Tibial nerve (tissue), 4 donors: ENCODE results near the gene VPS4B. TPM values are rescaled to one million over a fixed set of nuclear protein-coding genes. Genes with fewer than 3 reads are reported as not detected.

ENCODE experiments used
- DNase-seq, 2 donors: peaks; one replicate each; pipeline ENCODE4 v3.0.0-alpha.2; 2019; ENCODE audit warnings: low spot score in 2 of 2
- H3K27ac ChIP-seq, 4 donors: fragments of 200-600 bp; sonication (generic) in 3 of 4; one replicate each; pipeline ENCODE4 v1.5.1; 2017 to 2019; ENCODE audit warnings: mild to moderate bottlenecking in 1 of 4
- H3K27me3 ChIP-seq, 2 donors: fragments of 200-600 bp; sonication (generic) in 1 of 2; one replicate each; pipeline versions ENCODE4 v1.5.1 to v1.6.0; 2017 to 2019
- H3K36me3 ChIP-seq, 3 donors: fragments of 200-600 bp; sonication (generic); one replicate each; pipeline ENCODE4 v1.5.1; 2018 to 2019
- H3K4me1 ChIP-seq, 4 donors: fragments of 200-600 bp; sonication (generic) in 3 of 4; one replicate each; pipeline ENCODE4 v1.5.1; 2017 to 2019
- H3K4me3 ChIP-seq, 4 donors: fragments of 200-600 bp; sonication (generic) in 3 of 4; one replicate each; pipeline ENCODE4 v1.5.1; 2017 to 2019; ENCODE audit warnings: mild to moderate bottlenecking in 1 of 4, moderate library complexity in 1 of 4
- H3K9me3 ChIP-seq, 4 donors: fragments of 200-600 bp; sonication (generic) in 3 of 4; one replicate each; pipeline ENCODE4 v1.5.1; 2017 to 2019
- EP300 ChIP-seq, 2 donors: sonication (generic); formaldehyde crosslinking; IDR thresholded peaks; one replicate each; pipeline ENCODE4 v1.6.1; 2017; ENCODE audit warnings: antibody characterized with exemption in 2 of 2, mild to moderate bottlenecking in 1 of 2
- POLR2A ChIP-seq, 2 donors: fragments of 450-650 bp; IDR thresholded peaks; one replicate each; pipeline ENCODE4 v1.6.1; 2017; ENCODE audit warnings: antibody characterized with exemption in 2 of 2, mild to moderate bottlenecking in 2 of 2, moderate library complexity in 2 of 2
- WGBS, 2 donors: methylation state at CpG; one replicate each; pipeline ENCODE4 v1.1.5; 2018; 5-methylcytosine and 5-hydroxymethylcytosine counted together
- total RNA-seq, 4 donors: library from RNA; depleted of rRNA; stranded (reverse); fragments of >200 nt; gene quantifications; one replicate each; pipeline ENCODE4 v1.1.0, GENCODE V29; 2016
- TF ChIP-seq, protein P1 (sequence below), 5 experiments: fragments of 200-600 bp in 3 of 5; fragments of 450-650 bp in 2 of 5; sonication (generic) in 3 of 5; IDR thresholded peaks; one replicate each; pipeline ENCODE4 v1.5.1; 2016 to 2019; ENCODE audit warnings: antibody characterized with exemption in 5 of 5, mild to moderate bottlenecking in 3 of 5, moderate library complexity in 2 of 5

VPS4B gene
- total RNA-seq, 4 donors from 2014 or later: 33.4 to 43.2 (median 36.2) TPM

GRCh38 chr18:63399300-63399699, 23.0 kb downstream of the VPS4B start:
- H3K9me3 ChIP-seq: no peaks in the 10 kb centered on the region

GRCh38 chr18:63397349-63397748, 24.9 kb downstream of the VPS4B start:
- no peaks in the 10 kb centered on the region for H3K27me3 ChIP-seq
- no peaks in the 10 kb centered on the region for H3K9me3 ChIP-seq
- TF ChIP-seq EP300 (IDR thresholded peaks at IDR 0.05) (no peak), POLR2A (IDR thresholded peaks at IDR 0.05) (no peak)
- TF ChIP-seq, protein P1, sequence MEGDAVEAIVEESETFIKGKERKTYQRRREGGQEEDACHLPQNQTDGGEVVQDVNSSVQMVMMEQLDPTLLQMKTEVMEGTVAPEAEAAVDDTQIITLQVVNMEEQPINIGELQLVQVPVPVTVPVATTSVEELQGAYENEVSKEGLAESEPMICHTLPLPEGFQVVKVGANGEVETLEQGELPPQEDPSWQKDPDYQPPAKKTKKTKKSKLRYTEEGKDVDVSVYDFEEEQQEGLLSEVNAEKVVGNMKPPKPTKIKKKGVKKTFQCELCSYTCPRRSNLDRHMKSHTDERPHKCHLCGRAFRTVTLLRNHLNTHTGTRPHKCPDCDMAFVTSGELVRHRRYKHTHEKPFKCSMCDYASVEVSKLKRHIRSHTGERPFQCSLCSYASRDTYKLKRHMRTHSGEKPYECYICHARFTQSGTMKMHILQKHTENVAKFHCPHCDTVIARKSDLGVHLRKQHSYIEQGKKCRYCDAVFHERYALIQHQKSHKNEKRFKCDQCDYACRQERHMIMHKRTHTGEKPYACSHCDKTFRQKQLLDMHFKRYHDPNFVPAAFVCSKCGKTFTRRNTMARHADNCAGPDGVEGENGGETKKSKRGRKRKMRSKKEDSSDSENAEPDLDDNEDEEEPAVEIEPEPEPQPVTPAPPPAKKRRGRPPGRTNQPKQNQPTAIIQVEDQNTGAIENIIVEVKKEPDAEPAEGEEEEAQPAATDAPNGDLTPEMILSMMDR (IDR thresholded peaks at IDR 0.05): no peak
- H3K4me1 ChIP-seq: no peaks in the 10 kb centered on the region
- H3K36me3 ChIP-seq: peaks cover 0 to 96% (median 10%) of the 10 kb centered on the region in 3 donors
- 98 to 100% methylated on average over 1 of the region's 1 CpG for WGBS, 2 donors
- H3K4me3 ChIP-seq: no peak overlapping the region
- no peak for DNase-seq
- no peak overlapping the region for H3K27ac ChIP-seq

More at GRCh38 chr18:63399300-63399699, 23.0 kb downstream of the VPS4B start:
- no peak overlapping the region for H3K27ac ChIP-seq
- TF ChIP-seq EP300 (IDR thresholded peaks at IDR 0.05) (no peak), POLR2A (IDR thresholded peaks at IDR 0.05) (no peak)
- TF ChIP-seq, protein P1 (IDR thresholded peaks at IDR 0.05): no peak
- peaks cover 0 to 100% (median 18%) of the 10 kb centered on the region in 3 donors for H3K36me3 ChIP-seq
- WGBS, 2 donors: 96% methylated on average over 3 of the region's 3 CpGs
- H3K27me3 ChIP-seq: no peaks in the 10 kb centered on the region
- no peak overlapping the region for H3K4me3 ChIP-seq
- no peaks in the 10 kb centered on the region for H3K4me1 ChIP-seq
- no peak for DNase-seq

DNA sequence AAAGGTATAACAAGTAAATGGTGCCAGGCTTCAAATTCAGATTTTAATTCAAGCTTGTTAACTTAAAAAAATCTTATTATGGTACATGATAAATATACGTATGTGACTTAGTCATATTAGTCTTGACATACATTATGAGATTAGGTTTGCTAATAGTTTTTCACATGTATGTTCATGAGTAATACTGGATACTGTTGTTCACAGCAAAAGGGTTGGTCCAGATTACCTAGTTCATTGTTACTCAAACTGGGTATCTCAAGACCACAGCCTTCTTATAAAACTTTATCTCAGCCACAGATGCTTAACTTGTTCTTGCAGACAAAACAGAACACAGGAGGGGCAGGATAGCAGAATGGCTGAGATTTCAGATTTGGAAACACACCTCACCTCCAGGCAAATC, 26.8 kb downstream of the VPS4B start:
- H3K4me1 ChIP-seq: no peaks in the 10 kb centered on the region
- H3K36me3 ChIP-seq: peaks cover 0 to 90% (median 7%) of the 10 kb centered on the region in 3 donors
- 89 to 98% methylated on average over 1 of the region's 1 CpG for WGBS, 2 donors
- H3K4me3 ChIP-seq: no peak overlapping the region
- TF ChIP-seq, protein P1 (IDR thresholded peaks at IDR 0.05): no peak
- no peak for TF ChIP-seq POLR2A (IDR thresholded peaks at IDR 0.05)
- TF ChIP-seq EP300 (IDR thresholded peaks at IDR 0.05): no peak
- no peak overlapping the region for H3K27ac ChIP-seq
- H3K27me3 ChIP-seq: no peaks in the 10 kb centered on the region
- no peak for DNase-seq
- H3K9me3 ChIP-seq: no peaks in the 10 kb centered on the region

DNA sequence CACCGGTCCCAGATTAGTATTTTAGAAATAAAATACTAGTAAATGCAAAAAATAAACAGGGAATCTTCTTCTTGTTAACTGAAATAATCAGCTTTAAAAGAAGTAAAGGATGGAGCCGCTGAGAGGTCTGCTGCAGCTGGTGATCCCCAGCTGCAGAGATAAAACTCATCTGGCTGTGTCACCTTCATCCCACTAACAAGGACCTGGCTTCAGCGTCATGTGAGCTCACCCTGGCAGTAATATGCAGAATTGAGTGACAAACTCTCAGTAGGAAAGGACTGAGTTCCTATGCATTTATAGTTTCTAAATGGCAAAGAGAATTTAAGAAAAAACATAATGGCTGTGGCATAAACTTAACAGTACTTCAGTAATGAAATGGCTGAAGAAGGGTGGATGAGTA, 27.3 kb downstream of the VPS4B start:
- Histone ChIP-seq H3K27ac (no peak overlapping the region), H3K9me3 (no peaks in the 10 kb centered on the region), H3K36me3 (peaks cover 0 to 90% (median 10%) of the 10 kb centered on the region in 3 donors), H3K4me3 (no peak overlapping the region), H3K27me3 (no peaks in the 10 kb centered on the region), H3K4me1 (no peaks in the 10 kb centered on the region)
- DNase-seq: no peak
- whole genome bisulfite sequencing, 2 donors: 93 to 96% methylated on average over 3 of the region's 3 CpGs
- TF ChIP-seq EP300 (IDR thresholded peaks at IDR 0.05): no peak
- no peak for TF ChIP-seq POLR2A (IDR thresholded peaks at IDR 0.05)
- TF ChIP-seq, protein P1 (IDR thresholded peaks at IDR 0.05): no peak

GRCh38 chr18:63387861-63388260, 34.4 kb downstream of the VPS4B start:
- no peaks in the 10 kb centered on the region for H3K4me1 ChIP-seq
- no peak overlapping the region for H3K4me3 ChIP-seq
- no peaks in the 10 kb centered on the region for H3K27me3 ChIP-seq
- H3K36me3 ChIP-seq: peaks cover 0 to 58% (median 3%) of the 10 kb centered on the region in 3 donors
- no peak overlapping the region for H3K27ac ChIP-seq
- TF ChIP-seq, protein P1 (IDR thresholded peaks at IDR 0.05): no peak
- TF ChIP-seq EP300 (IDR thresholded peaks at IDR 0.05) (no peak), POLR2A (IDR thresholded peaks at IDR 0.05) (no peak)
- peaks cover 0 to 3% (median 0%) of the 10 kb centered on the region in 4 donors for H3K9me3 ChIP-seq
- DNase-seq: no peak
- 63 to 64% methylated on average over 4 of the region's 4 CpGs for WGBS, 2 donors
